Activated CD4-positive, CD25-positive, alpha-beta regulatory T cell (primary cell): ENCODE measurements around the gene MEFV.

Experiments used
- DNase-seq, 4 experiments: peaks; one replicate each; lab custom pipeline; 2025; lab: John Stamatoyannopoulos, UW

The MEFV gene

GRCh38 chr16:3266873-3267537, 10.6 kb upstream of the MEFV start:
- no peak for DNase-seq

- DNase-seq, result peak; percentile 95 to 98 (median 97)
These were observed 8.0 kb upstream of the MEFV start for GRCh38 chr16:3264137-3265036.

- no peak for DNase-seq
These were observed 6.1 kb upstream of the MEFV start for GRCh38 chr16:3262517-3262916.

- no peak for DNase-seq
These were observed 3.4 kb upstream of the MEFV start for GRCh38 chr16:3259836-3260235.

- DNase-seq, result no peak
These were observed 533 bp upstream of the MEFV start for GRCh38 chr16:3256866-3257465.

- DNase-seq, result no peak
These were observed 2.1 kb downstream of the MEFV start for GRCh38 chr16:3254309-3254708.

- DNase-seq, result no peak
These were observed 3.5 kb downstream of the MEFV start for GRCh38 chr16:3252967-3253366.

- DNase-seq, result no peak
These were observed 7.0 kb downstream of the MEFV start for GRCh38 chr16:3249451-3249850.

GRCh38 chr16:3249020-3249419, 7.4 kb downstream of the MEFV start:
- DNase-seq, result no peak

- no peak for DNase-seq
These were observed 7.8 kb downstream of the MEFV start for GRCh38 chr16:3248596-3248995.

- DNase-seq, result no peak
These were observed 9.6 kb downstream of the MEFV start for GRCh38 chr16:3246876-3247275.

- DNase-seq, result no peak
These were observed 10.4 kb downstream of the MEFV start for GRCh38 chr16:3246002-3246401.

- DNase-seq, result no peak
These were observed 12.6 kb downstream of the MEFV start for GRCh38 chr16:3243882-3244281.

GRCh38 chr16:3242709-3243108, 13.7 kb downstream of the MEFV start:
- DNase-seq, result no peak

GRCh38 chr16:3241761-3242160, 14.7 kb downstream of the MEFV start:
- no peak for DNase-seq

- no peak for DNase-seq
These were observed 20.4 kb downstream of the MEFV start for GRCh38 chr16:3235856-3236669.

- DNase-seq, result peak; percentile 71 to 90 (median 81)
These were observed 21.4 kb downstream of the MEFV start, which contains the start of gene ZNF200 for GRCh38 chr16:3234857-3235561. Gene ZNF200 (minus strand): TSS chr16:3235158. CDS start chr16:3233755, 1,403 bp downstream.

- DNase-seq, result no peak
These were observed 21.9 kb downstream of the MEFV start for GRCh38 chr16:3234543-3234856.

- DNase-seq, result no peak
These were observed 32.4 kb downstream of the MEFV start for GRCh38 chr16:3223913-3224515.

GRCh38 chr16:3220839-3221238, 35.6 kb downstream of the MEFV start:
- DNase-seq, result no peak

- no peak for DNase-seq
These were observed 40.2 kb downstream of the MEFV start for GRCh38 chr16:3216263-3216640.
